Spinal cord (tissue), 10 donors: Measurements from ENCODE around the gene PLAAT4. TPM values are rescaled to one million over a fixed set of nuclear protein-coding genes. Genes with fewer than 3 reads are reported as not detected.

Source experiments
- DNase-seq, 6 donors: peaks; one replicate each; pipeline versions ENCODE4 v3.0.0 to v3.0.0-alpha.2; 2013 to 2015; ENCODE audit warnings: low spot score in 6 of 6, low read depth in 4 of 6
- H3K27ac ChIP-seq: one replicate; pipeline ENCODE4 v1.5.1; 2013; ENCODE audit warnings: low read depth, low read length, control low read depth
- H3K27me3 ChIP-seq: one replicate; pipeline ENCODE4 v1.6.1; 2013; ENCODE audit warnings: low read length; ENCODE audit not compliant: control insufficient read depth, insufficient read depth
- H3K36me3 ChIP-seq: one replicate; pipeline ENCODE4 v1.6.1; 2013; ENCODE audit warnings: low read length; ENCODE audit not compliant: control insufficient read depth, insufficient read depth
- H3K4me1 ChIP-seq: one replicate; pipeline ENCODE4 v1.6.1; 2013; ENCODE audit warnings: low read length; ENCODE audit not compliant: control insufficient read depth, insufficient read depth
- H3K4me3 ChIP-seq: one replicate; pipeline ENCODE4 v1.5.1; 2013; ENCODE audit warnings: low read depth, low read length, control low read depth
- H3K9me3 ChIP-seq: one replicate; pipeline ENCODE4 v1.6.1; 2013; ENCODE audit warnings: low read length; ENCODE audit not compliant: control insufficient read depth, insufficient read depth
- WGBS: methylation state at CpG from one replicate; pipeline ENCODE4 v1.1.5; 2013; ENCODE audit warnings: missing lambda C conversion rate; ENCODE audit not compliant: insufficient coverage; 5-methylcytosine and 5-hydroxymethylcytosine counted together
- polyA plus RNA-seq, 2 donors: library from polyadenylated mRNA; unstranded; fragments of 120-200 nt; gene quantifications; one replicate each; pipeline ENCODE4 v1.2.1, GENCODE V29; 2013; ENCODE audit not compliant: insufficient read length in 2 of 2
- total RNA-seq, 2 donors: library from RNA; depleted of rRNA in 1 of 2; stranded (reverse); fragments of 120-200 nt in 1 of 2; fragments of >200 nt in 1 of 2; gene quantifications; one replicate each; pipeline versions ENCODE4 v1.2.3 to v1.2.4, GENCODE V29; 2013 to 2014
- donor health status: healthy.

The PLAAT4 gene
- total and polyA plus RNA-seq, 4 donors, result 11.6 to 45.3 (median 13.6) TPM

GRCh38 chr11:63499874-63500273 lies 36.7 kb upstream of the PLAAT4 start:
- Histone ChIP-seq H3K27me3 (no peaks in the 10 kb centered on the region), H3K36me3 (no peaks in the 10 kb centered on the region), H3K27ac (no peak overlapping the region), H3K4me1 (no peaks in the 10 kb centered on the region), H3K4me3 (no peak overlapping the region), H3K9me3 (no peaks in the 10 kb centered on the region)
- DNase-seq, result no peak
- 100% methylated on average over 2 of the region's 4 CpGs for WGBS

- no peaks in the 10 kb centered on the region for H3K36me3 ChIP-seq
- WGBS, result 50% methylated on average over 1 of the region's 1 CpG
These were observed 35.4 kb upstream of the PLAAT4 start for GRCh38 chr11:63501236-63501635.

GRCh38 chr11:63502252-63502820 lies 34.3 kb upstream of the PLAAT4 start:
- no peaks in the 10 kb centered on the region for H3K36me3 ChIP-seq
- no peaks in the 10 kb centered on the region for H3K4me1 ChIP-seq
- no peaks in the 10 kb centered on the region for H3K27me3 ChIP-seq
- H3K27ac ChIP-seq, result no peak overlapping the region
- DNase-seq, result no peak
- no peak overlapping the region for H3K4me3 ChIP-seq
- WGBS, result 100% methylated on average over 1 of the region's 2 CpGs
- no peaks in the 10 kb centered on the region for H3K9me3 ChIP-seq

More at GRCh38 chr11:63501236-63501635, 35.4 kb upstream of the PLAAT4 start:
- no peaks in the 10 kb centered on the region for H3K9me3 ChIP-seq
- H3K4me1 ChIP-seq, result no peaks in the 10 kb centered on the region
- H3K27me3 ChIP-seq, result no peaks in the 10 kb centered on the region
- DNase-seq, result no peak
- H3K27ac ChIP-seq, result no peak overlapping the region
- no peak overlapping the region for H3K4me3 ChIP-seq

- no peak for DNase-seq
- WGBS, result 76% methylated on average over 2 of the region's 6 CpGs
- no peaks in the 10 kb centered on the region for H3K4me1 ChIP-seq
- H3K4me3 ChIP-seq, result no peak overlapping the region
- H3K27me3 ChIP-seq, result no peaks in the 10 kb centered on the region
- no peak overlapping the region for H3K27ac ChIP-seq
- no peaks in the 10 kb centered on the region for H3K36me3 ChIP-seq
- no peaks in the 10 kb centered on the region for H3K9me3 ChIP-seq
These were observed 33.1 kb upstream of the PLAAT4 start for GRCh38 chr11:63503492-63503891.

GRCh38 chr11:63504054-63504453 lies 32.6 kb upstream of the PLAAT4 start:
- DNase-seq, result no peak
- Histone ChIP-seq H3K36me3 (no peaks in the 10 kb centered on the region), H3K27ac (no peak overlapping the region), H3K27me3 (no peaks in the 10 kb centered on the region), H3K4me1 (no peaks in the 10 kb centered on the region), H3K9me3 (no peaks in the 10 kb centered on the region), H3K4me3 (no peak overlapping the region)
- WGBS, result 92% methylated on average over 1 of the region's 1 CpG

- no peaks in the 10 kb centered on the region for H3K9me3 ChIP-seq
- no peak overlapping the region for H3K4me3 ChIP-seq
- DNase-seq, result peak in 1 of 6 donors; percentile 57
- no peaks in the 10 kb centered on the region for H3K27me3 ChIP-seq
- no peaks in the 10 kb centered on the region for H3K36me3 ChIP-seq
- 100% methylated on average over 2 of the region's 4 CpGs for WGBS
- H3K4me1 ChIP-seq, result peaks cover 4% of the 10 kb centered on the region
- H3K27ac ChIP-seq, result no peak overlapping the region
These were observed 31.5 kb upstream of the PLAAT4 start for GRCh38 chr11:63504933-63505586.

GRCh38 chr11:63505857-63506528 lies 30.6 kb upstream of the PLAAT4 start, which contains the start of gene LGALS12:
Gene LGALS12 (plus strand): TSS chr11:63506084. CDS start chr11:63506459, 375 bp downstream.
- Histone ChIP-seq H3K36me3 (no peaks in the 10 kb centered on the region), H3K9me3 (no peaks in the 10 kb centered on the region), H3K27ac (no peak within 1 kb of the TSS), H3K27me3 (no peaks in the 10 kb centered on the region), H3K4me3 (no peak within 1 kb of the TSS), H3K4me1 (peaks cover 14% of the 10 kb centered on the region)
- DNase-seq, result no peak
- 45% methylated on average over 9 of the region's 15 CpGs for WGBS

GRCh38 chr11:63506876-63507275 lies 29.7 kb upstream of the PLAAT4 start:
- H3K4me3 ChIP-seq, result no peak overlapping the region
- H3K27me3 ChIP-seq, result no peaks in the 10 kb centered on the region
- no peaks in the 10 kb centered on the region for H3K9me3 ChIP-seq
- peak in 2 of 6 donors; percentile 46 to 59 for DNase-seq
- WGBS, result 100% methylated on average over 2 of the region's 2 CpGs
- H3K36me3 ChIP-seq, result no peaks in the 10 kb centered on the region
- H3K27ac ChIP-seq, result no peak overlapping the region
- peaks cover 23% of the 10 kb centered on the region for H3K4me1 ChIP-seq

- Histone ChIP-seq H3K27ac (no peak overlapping the region), H3K9me3 (no peaks in the 10 kb centered on the region), H3K36me3 (no peaks in the 10 kb centered on the region), H3K4me1 (peaks cover 23% of the 10 kb centered on the region), H3K27me3 (no peaks in the 10 kb centered on the region), H3K4me3 (no peak overlapping the region)
- 89% methylated on average over 1 of the region's 2 CpGs for WGBS
- DNase-seq, result no peak
These were observed 29.1 kb upstream of the PLAAT4 start for GRCh38 chr11:63507511-63507910.
